ENCODE data around the gene TAF1A.
"Not testable (repeated sequence)": the region's sequence is repeated elsewhere in the genome, so short reads cannot be mapped to it uniquely, and the experiment has no call there.

TAF1A gene

DNA sequence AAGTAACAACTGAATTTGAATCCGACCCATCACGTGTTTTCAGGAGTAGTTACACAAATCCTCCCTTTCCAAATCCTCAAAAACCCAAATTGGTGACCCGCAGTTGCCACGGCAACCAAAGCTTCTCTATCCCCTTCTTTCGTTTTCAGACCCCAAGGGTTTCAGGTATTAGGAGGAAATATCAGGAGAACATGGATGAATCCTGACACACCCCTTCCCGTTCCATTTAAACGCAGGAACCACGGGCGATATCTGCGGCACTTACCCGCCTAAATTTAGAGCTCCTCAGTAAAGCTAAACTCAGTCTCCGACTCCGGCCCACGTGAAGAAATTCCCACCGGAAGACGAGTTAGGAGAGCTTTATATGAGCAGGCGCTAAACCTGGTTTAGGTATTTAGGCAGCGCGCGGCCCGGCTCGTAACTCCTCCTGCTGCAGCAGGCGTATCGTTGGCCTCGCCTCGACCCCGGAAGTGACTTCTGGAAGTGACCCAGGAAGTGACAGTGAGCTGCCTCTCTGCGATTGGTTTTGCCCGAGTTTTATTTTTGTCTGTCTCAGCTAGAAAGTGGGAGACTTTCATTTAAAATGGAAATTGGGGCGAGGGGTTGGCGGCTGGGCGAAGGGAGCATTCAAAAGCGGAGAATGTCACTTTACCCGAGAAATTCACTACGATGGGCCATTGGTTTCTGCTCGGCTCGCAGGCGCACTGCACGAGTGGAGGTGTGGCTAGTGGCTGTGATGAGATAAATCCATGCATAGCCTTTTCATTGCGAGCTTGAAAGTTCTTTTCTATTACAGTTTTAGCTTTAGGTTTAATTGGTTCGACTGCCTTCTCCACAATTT, at the start of gene TAF1A:
TSS of gene TAF1A (minus strand) at position 472 of the 841 bp plus-strand sequence.
- DNase-seq (ENCODE audit: extremely low read depth in 1 of 2, low read depth in 1 of 2), result peak; percentile 56 to 82

DNA sequence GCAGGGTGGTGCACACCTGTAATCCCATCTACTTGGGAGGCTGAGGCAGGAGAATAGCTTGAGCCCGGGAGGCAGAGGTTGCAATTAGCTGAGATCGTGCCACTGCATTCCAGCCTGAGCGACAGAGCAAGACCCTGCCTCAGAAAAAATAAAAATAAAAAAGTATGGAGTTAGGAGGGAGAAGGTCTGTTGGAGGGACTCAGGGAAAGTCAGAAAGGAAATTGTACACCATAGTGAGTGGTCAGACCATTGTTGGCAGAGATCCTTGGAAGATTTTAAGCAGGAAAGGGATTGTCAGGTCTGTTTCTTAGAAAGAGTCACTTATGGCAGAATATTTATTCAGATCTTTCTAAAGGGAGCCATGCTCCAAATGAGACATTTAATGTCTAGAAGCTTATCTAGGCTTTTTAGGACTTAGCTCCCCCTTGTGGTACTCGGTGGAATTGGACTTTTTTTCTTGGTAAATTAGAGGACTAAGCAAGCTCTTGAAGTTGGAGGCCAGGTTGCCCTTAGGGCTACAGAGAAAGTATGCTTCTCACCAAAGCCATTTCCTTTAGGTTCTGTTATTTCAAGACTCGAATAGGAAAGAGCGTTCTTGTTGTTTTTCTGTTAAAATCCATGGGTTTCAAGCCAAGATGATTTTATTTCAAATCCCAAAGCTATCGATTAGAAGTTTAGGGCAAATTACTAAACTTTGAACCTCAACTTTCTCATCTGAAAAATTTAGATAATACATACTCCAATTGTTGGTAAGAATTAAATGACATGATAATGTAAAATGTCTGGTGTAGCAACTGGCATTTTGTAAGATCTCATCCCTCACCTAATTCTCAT, 44.7 kb upstream of the TAF1A start:
- peak in 1 of 2 donors; percentile 33 for DNase-seq (ENCODE audit: extremely low read depth in 1 of 2, low read depth in 1 of 2)

DNA sequence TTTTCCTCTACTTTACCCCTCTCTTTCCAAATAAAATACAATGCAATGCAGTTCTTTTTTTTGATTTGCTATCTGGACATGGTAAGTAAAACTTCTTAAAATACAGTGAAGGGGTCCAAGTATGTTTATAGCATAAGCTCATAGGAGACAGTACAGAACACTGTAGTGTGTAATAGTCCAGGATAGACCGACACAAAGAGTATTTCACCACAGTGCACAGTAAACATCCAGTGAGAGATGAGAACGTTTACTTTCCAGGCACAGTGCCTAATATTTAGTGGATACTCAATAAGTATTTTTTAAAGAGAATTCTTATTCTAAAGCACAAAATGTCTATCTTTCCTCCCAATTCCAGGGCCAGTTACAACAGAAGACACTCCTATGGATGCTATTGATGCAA, 43.0 kb upstream of the TAF1A start:
- no peak for DNase-seq (ENCODE audit: extremely low read depth in 1 of 2, low read depth in 1 of 2)

DNA sequence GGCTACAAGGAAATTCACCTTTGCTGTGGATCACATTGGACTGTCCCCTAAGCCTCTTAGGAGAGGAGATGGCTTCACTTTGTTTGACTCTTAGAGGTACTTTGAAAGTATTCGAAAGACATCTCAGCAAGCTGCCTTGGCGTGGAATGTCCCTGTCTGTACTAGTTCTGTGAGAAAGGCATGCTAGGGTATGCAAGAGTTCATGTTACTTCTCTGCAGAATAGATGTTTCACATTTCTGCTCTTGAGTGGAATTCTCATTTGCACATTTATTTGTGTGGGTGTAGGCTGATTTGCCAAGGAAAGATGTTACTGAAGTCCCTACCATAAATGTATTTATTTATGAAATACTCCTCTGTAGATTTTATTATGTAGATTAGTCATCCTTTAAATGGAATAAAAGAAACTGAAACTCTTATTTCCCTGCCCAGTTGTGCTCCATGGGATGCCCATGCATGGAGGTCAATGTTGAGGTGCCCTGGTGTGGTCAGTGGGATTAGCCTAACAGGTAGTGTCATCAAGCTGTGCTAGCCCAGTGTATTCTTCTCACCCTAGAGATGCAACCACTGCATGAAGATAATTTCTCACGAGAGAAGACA, 42.0 kb upstream of the TAF1A start:
- no peak for DNase-seq (ENCODE audit: extremely low read depth in 1 of 2, low read depth in 1 of 2)

DNA sequence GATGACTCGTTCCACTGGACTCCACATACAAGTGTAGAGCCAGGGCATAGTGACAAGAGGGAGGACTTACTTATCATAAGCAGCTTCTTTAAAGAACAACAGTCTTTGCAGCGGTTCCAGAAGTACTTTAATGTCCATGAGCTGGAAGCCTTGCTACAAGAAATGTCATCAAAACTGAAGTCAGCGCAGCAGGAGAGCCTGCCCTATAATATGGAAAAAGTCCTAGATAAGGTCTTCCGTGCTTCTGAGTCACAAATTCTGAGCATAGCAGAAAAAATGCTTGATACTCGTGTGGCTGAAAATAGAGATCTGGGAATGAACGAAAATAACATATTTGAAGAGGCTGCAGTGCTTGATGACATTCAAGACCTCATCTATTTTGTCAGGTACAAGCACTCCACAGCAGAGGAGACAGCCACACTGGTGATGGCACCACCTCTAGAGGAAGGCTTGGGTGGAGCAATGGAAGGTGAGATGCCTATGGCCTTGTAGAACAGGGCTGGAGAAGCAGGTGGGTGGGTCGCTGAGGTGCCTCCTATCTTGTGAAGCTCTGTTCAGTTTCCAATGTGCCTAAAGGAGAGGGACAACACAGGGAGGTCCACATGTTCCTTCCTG, 40.3 kb upstream of the TAF1A start:
- no peak for DNase-seq (ENCODE audit: extremely low read depth in 1 of 2, low read depth in 1 of 2)

DNA sequence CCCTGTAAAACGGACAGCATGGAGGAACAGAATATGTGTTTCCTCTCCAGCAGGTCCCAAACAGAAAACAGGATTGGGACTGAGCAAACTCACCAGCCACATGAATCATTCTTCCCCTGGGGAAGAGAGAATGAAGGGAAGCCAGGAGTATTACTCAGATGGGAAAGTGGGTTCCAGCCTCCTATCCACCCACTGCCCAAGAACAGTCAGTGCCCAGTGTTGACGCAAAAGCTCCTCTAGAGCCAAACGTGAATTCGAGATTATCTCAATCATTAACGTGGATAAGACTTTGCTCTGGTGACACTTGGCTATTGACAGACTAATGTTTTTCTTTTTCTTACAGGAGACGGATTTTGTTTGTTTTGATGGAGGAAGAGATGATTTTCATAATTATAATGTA, 37.5 kb upstream of the TAF1A start:
- DNase-seq (ENCODE audit: extremely low read depth in 1 of 2, low read depth in 1 of 2), result no peak

DNA sequence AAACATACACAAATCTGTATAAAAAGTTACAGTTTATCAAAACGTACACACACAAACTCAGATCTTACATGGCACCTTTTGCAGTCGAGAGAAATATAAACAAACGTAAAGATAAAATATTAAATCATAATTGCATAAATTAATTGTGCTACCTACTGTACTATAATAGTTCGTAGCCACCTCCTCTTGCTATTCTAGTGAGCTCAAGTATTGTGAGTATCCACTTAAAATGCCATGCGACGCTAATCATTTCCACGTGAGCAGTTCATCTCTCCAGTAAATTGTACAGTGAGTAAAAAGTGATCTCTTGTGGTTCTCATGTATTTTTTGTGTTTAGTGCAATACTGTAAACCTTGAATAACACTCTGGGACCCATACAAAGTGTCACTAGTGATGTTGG, 34.5 kb upstream of the TAF1A start:
- no peak for DNase-seq (ENCODE audit: extremely low read depth in 1 of 2, low read depth in 1 of 2)

DNA sequence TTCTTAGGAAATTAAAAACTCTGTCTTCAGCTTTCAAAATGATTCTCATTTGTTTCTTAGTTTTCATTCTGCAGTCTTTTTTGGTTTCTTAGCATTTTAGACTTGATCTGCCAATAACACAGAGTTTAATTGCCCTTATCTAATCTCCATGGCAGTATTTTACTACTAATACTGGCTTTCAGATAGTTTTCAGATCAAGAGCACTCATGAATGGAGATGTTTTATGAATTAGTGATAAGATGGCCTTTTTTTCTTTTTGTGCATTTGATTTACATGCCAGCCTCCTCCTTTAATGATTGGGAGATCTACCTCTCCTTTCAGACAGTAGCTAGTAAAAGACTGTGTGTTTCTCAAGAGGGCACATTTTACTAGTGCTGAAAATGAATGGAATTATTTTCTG, 33.7 kb upstream of the TAF1A start:
- no peak for DNase-seq (ENCODE audit: extremely low read depth in 1 of 2, low read depth in 1 of 2)

DNA sequence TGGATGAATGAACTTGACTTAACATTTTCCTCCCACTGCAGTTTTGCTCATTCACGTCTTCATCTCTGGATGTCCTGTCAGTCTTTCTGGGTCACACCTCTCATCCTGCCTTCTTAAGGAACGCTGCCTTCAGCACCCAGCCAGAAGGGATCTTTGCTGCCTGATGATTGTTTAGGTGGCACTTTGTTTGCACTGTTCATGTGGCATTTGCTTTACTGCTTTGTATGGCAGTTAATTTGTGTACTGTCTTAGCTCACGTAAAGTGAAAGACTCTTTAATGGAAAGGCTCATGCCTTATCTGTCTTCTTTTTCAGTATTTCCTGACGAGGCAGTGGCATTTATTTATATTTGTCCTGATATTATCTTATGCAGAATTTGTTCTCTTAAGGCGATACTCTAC, 33.0 kb upstream of the TAF1A start:
- no peak for DNase-seq (ENCODE audit: extremely low read depth in 1 of 2, low read depth in 1 of 2)

DNA sequence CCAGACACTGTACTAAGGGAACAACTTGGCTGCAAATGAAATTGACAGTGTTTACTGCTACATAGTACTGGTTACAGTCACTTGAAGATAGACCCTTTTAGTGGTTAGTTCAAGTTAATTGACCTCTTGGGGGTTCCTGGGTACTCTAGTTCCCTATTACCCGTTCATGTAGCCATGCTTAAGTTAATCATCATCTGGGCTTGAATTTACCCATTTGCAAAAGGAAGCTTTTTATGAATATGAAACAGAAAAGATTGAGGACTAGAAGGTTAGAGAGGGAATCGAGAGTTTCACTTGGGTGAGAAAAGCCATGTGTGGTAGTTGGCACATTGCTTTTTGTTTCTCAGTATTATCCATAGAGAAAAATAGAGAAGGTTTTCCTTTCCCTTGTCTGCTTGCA, 30.8 kb upstream of the TAF1A start:
- no peak for DNase-seq (ENCODE audit: extremely low read depth in 1 of 2, low read depth in 1 of 2)

DNA sequence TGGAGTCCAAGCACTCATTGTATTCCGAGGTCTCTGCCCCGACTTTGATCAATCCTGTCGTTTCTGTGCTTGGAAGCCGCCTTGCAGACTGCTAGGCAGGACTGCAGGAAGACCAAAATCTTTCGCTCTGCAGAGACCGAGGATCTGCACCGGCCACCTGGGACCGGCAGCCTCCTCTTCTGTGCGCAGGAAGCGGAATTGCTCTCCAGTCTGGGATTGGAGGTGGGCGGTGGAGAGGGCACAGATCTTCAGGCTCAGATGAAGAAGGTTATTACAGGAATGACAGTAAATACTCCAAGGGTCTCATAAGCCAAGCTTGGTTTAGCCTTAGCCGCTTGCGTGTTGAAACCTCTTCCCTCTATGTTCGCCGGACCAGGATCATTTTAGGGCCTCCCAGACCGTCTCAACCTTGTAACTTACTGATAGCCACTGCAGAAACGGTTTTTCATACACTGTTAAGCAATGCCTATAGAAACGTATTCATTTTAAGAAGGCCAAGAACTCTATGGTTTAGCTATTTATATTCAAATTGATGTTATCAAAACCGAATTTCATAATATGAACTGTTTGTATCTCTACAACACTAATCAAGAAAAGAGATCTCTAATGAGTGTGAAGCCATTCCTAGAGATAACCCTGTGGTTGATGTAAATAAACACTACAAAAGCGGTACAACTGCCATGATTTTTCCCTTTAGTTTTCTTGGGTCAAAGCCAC, 29.3 kb upstream of the TAF1A start:
- DNase-seq (ENCODE audit: extremely low read depth in 1 of 2, low read depth in 1 of 2), result no peak

DNA sequence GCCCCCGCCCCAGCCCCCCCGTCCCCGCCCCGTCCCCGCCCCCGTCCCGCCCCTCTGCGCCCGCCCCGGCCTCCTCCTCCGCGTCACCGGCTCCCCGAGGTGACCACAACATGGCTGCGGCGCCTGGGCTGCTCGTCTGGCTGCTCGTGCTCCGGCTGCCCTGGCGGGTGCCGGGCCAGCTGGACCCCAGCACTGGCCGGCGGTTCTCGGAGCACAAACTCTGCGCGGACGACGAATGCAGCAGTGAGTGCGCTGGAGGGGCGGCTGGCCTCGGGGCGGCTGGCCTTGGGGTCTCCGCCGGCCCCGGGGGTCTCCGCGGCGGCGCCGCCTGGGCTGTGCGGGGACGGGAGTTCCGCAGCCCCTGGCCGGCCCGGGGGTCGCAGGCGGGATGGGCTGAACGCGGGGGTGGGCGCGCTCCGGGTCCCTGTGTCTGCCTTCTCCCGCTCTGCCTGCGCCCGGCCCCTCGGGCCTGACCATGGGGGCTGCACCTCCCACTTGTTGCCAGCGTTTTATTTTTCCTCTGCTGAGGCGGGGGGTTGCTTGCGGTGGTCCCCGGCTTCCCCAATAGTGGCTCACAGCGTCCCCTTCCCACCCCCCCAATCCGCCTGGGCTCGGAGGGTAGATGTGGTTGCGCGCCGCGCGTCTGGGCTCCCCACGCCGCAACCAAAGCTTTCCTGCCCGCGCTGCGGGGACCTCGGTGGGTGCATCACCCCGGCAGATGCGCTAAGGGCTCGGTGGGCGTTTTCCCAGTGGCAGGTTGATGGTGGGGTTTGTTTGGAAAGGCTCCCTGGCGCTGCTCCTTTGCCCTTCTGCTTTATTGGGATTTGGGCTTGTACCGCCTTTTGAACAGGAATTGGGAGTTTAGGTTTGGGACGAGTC, 28.5 kb upstream of the TAF1A start, which contains the start of gene MIA3:
TSS of gene MIA3 (plus strand) at position 97 of the 879 bp plus-strand sequence. CDS start at position 111, 14 bp downstream.
- peak in 1 of 2 donors; percentile 6 for DNase-seq (ENCODE audit: extremely low read depth in 1 of 2, low read depth in 1 of 2)

DNA sequence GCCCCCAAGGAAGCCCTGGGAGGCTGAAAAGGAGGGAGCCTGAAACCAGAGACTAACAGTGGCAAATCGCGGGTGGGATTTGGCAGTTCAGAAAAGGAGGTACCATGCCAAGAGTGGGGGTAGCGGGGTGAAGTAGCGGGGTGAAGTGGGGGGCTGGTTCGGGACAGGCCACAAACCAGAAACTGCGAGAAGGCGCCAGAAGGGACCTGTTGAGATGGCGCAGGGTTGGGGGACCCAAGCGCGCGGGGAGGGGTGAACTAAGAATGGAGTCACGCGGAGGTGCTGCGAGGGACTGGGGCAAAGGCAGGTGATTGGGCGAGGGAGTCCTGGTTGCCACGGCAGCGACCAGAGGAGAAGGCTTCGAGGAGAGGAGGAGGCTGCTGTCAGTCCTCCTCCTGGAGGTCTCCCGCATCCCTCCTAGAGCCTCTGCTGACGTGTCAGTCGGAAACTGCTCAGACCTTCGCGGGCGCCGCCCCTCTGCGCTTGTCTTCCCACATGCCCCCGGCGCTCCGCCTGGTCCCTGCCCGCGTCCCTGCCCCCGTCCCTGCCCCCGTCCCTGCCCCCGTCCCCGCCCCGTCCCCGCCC, 27.7 kb upstream of the TAF1A start:
- peak; percentile 77 to 93 for DNase-seq (ENCODE audit: extremely low read depth in 1 of 2, low read depth in 1 of 2)

DNA sequence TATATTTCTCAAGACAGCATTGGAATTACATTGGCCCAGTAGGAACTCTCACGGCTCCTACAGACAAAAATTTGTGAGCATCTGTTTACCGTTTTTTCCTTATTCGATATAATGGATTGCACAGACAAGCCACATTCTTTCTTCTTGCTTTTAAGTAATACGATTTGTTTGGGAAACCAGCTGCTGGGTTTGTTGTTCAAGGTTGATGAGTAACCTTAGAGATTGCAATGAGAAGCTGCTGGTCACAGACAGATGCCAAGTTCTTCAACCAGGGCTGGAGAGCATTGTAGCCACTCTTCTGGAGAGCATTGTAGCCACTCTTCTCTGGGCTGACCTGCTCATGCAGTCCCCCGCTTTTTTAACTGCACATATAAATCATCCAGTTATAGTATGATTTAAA, 26.8 kb upstream of the TAF1A start:
- no peak for DNase-seq (ENCODE audit: extremely low read depth in 1 of 2, low read depth in 1 of 2)

DNA sequence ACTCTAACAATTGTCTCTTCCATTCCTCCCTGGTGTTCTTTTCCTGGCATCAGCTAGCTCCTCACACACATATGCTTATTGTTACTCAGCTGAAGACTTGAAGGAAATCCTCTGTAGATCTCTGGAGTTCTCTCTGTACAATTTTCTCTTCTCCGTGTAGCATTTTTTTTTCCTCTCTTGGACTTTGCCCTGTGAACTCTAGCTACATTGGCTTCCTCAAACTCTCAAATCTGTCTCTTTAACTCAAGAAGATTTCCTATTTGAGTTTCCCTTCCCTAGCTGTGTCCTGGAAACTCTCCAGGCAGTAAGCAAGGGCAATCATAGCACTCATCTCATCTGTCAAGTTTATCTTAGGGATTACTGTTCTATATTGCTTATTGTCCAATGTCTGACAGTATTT, 23.9 kb upstream of the TAF1A start:
- DNase-seq (ENCODE audit: extremely low read depth in 1 of 2, low read depth in 1 of 2), result no peak

DNA sequence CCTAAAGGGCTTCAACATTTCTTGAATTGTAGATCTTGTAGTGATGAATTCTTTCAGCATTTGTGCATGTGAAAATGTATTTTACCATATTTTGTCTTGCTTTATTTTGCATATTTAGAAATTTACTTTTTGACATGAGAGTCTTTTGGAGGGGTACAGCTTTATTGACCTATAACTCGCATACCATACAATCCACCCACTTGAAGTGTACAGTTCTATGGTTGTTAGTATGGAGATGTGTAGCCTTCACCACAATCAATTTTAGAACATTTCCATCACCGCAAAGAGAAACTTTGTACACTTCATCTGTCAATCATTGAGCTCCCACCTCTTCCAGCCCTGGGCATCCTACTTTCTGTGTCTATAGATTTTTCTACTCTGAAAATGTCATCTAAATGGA, 21.0 kb upstream of the TAF1A start:
- DNase-seq (ENCODE audit: extremely low read depth in 1 of 2, low read depth in 1 of 2), result no peak

DNA sequence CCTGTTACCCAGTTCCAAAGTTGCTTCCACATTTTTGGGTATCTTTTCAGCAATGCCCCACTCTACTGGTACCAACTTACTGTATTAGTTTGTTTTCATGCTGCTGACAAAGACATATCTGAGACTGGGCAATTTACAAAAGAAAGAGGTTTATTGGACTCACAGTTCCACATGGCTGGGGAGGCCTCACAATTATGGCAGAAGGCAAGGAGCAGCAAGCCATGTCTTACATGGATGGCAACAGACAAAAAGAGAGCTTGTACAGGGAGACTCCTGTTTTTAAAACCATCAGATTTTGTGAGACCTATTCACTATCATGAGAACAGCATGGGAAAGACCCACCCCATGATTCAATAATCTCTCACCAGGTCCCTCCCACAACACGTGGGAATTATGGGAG, 19.4 kb upstream of the TAF1A start:
- not testable (repeated sequence) for DNase-seq (ENCODE audit: extremely low read depth in 1 of 2, low read depth in 1 of 2)

DNA sequence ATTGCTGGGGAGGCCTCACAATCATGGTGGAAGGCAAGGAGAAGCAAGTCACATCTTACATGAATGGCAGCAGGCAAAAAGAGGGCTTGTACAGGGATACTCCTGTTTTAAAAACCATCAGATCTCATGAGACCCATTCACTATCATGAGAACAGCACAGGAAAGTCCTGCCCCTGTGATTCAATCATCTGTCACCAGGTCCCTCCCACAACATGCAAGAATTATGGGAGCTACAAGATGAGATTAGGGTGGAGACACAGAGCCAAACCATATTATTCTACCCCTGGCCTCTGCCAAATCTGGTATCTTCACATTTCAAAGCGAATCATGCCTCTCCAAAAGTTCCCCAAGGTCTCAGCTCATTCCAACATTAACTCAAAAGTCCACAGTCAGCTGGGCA, 17.0 kb upstream of the TAF1A start:
- DNase-seq (ENCODE audit: extremely low read depth in 1 of 2, low read depth in 1 of 2), result no peak

DNA sequence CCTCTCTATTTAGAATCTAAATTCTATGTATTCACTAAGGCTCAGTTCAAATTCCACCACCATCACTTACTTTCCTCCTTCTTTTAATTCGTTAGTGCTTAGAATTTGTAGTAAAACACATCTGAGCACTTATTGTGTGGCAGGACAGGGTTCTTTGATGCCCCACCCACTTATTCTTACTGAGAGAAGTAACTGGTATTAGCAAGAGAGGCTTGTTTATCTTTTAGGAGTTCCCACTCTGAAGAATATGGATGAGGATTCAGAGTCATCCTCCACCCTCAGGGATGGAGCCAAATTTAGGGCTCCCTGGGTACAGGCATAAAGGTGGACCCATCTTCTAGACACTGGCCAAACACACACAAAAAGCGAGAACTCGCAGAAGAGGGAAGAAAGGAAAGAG, 11.5 kb upstream of the TAF1A start:
- no peak for DNase-seq (ENCODE audit: extremely low read depth in 1 of 2, low read depth in 1 of 2)
